ENCODE measurements around the gene MRAP.

The MRAP gene

DNA sequence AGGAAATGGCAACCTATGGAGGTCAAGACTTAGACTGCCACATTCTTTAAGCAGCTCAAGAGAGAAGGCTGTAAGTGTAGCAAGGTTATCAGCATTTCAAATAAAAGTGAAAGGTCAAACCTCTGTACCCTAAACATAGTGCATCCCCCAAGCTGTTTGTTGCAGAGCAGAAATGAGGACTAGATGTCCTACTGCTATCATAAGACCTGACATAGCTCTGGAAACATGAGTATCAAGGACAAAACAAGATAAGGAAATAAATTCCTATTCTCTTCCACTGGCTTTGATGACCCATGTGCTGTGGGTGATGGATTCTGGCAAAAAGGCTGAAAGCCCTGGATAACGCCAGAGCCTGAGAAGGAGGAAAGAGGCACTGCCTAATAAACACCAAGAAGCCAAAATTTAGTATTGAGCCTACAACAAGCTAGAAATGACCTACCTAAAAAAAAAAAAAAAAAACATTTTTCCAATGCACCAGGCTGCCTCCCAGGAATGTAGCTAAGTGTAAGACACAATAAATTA lies 58.3 kb downstream of the MRAP start:
- no peak overlapping the region for H3K27ac ChIP-seq

DNA sequence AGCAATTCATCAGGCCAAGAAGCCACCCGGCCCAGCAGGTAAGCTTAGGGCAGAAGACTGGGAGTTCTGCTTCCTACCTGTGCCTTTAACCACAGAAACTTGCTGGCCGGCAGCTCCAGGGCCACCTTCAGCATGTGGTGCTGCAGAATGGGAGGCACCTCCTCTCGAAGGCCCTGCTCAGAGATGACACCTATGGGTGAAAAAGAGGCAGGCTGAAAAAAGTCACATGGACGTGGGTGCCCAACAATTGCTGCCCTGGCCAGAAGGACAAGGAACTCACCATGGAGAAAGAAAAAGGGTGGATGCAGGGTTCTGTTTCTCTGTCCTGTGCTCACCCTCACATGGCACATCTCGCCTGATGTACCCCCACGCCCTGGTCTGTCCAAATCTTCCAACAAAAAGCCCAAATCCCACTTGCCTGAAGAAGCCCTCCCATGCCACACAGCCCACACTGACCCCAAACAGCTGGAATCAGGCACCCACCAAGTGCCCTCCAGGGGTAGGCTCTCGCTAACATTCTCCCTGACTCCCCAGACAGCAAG lies 61.1 kb downstream of the MRAP start:
- TF ChIP-seq, protein P1, sequence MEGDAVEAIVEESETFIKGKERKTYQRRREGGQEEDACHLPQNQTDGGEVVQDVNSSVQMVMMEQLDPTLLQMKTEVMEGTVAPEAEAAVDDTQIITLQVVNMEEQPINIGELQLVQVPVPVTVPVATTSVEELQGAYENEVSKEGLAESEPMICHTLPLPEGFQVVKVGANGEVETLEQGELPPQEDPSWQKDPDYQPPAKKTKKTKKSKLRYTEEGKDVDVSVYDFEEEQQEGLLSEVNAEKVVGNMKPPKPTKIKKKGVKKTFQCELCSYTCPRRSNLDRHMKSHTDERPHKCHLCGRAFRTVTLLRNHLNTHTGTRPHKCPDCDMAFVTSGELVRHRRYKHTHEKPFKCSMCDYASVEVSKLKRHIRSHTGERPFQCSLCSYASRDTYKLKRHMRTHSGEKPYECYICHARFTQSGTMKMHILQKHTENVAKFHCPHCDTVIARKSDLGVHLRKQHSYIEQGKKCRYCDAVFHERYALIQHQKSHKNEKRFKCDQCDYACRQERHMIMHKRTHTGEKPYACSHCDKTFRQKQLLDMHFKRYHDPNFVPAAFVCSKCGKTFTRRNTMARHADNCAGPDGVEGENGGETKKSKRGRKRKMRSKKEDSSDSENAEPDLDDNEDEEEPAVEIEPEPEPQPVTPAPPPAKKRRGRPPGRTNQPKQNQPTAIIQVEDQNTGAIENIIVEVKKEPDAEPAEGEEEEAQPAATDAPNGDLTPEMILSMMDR (IDR thresholded peaks at IDR 0.05): no peak
- H3K27ac ChIP-seq: no peak overlapping the region
- no peak overlapping the region for H3K4me3 ChIP-seq
- peaks cover 87 to 100% (median 89%) of the 10 kb centered on the region in 3 donors for H3K36me3 ChIP-seq
- H3K4me1 ChIP-seq: no peaks in the 10 kb centered on the region
- no peaks in the 10 kb centered on the region for H3K9me3 ChIP-seq
- no peaks in the 10 kb centered on the region for H3K27me3 ChIP-seq
- DNase-seq: no peak
- intact Hi-C loops (cut with DNase I; ENCODE audit: low total_unique reads): no loop called here

More for the DNA sequence above, 58.3 kb downstream of the MRAP start:
- Histone ChIP-seq H3K9me3 (no peaks in the 10 kb centered on the region), H3K4me3 (no peak overlapping the region), H3K27me3 (no peaks in the 10 kb centered on the region), H3K36me3 (peaks cover 92 to 100% (median 93%) of the 10 kb centered on the region in 3 donors), H3K4me1 (no peaks in the 10 kb centered on the region)
- intact Hi-C loops (cut with DNase I; ENCODE audit: low total_unique reads): no loop called here
- TF ChIP-seq, protein P1 (IDR thresholded peaks at IDR 0.05): no peak
- no peak for DNase-seq

DNA sequence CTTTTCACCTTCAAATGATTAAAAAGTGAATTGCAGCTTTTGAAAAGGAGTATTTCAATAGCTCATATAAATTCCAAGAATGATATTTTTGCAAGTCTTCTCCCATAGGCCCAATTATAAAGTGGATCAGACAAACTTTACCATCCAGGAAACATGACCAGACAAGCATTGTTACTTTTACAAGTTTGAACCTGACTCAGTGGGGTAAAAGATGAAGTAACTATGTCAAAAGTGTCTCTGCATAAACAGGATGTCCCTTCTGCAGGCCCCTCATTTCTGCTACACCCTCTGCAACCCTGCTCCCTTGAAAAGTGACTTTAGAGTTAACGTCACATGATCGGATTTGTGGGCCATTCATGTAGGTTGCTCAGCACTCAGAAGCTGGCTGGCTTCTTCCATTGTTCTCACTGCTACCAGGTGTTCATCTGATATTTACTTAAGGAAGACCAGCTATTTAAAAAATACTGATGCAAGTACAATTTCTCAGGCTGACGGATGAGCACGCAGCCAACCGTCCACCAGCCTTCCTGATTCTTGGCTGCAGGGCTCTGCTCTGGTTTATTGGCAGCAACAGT lies 61.8 kb downstream of the MRAP start:
- Histone ChIP-seq H3K27me3 (no peaks in the 10 kb centered on the region), H3K36me3 (peaks cover 85 to 100% (median 87%) of the 10 kb centered on the region in 3 donors), H3K4me3 (no peak overlapping the region), H3K4me1 (no peaks in the 10 kb centered on the region), H3K9me3 (no peaks in the 10 kb centered on the region), H3K27ac (no peak overlapping the region)
- TF ChIP-seq, protein P1 (IDR thresholded peaks at IDR 0.05): no peak
- no peak for DNase-seq
- intact Hi-C loops (cut with DNase I; ENCODE audit: low total_unique reads): no loop called here
